GM19397 (cell line): Measurements from ENCODE around the gene KDM2B.
"Not testable (repeated sequence)": the region's sequence is repeated elsewhere in the genome, so short reads cannot be mapped to it uniquely, and the experiment has no call there.

Experiments used
- ATAC-seq: cut with Tn5 transposase; IDR thresholded peaks from one replicate; pipeline ENCODE4 v1.9.1; 2021; ENCODE audit warnings: mild to moderate bottlenecking, moderate library complexity; ENCODE audit not compliant: unreplicated experiment

KDM2B gene

GRCh38 chr12:121507984-121508383, 72.8 kb downstream of the KDM2B start:
- no peak for ATAC-seq

- ATAC-seq: no peak
Observed at GRCh38 chr12:121507245-121507644, 73.6 kb downstream of the KDM2B start.

GRCh38 chr12:121505513-121505912, 75.3 kb downstream of the KDM2B start:
- no peak for ATAC-seq

GRCh38 chr12:121504505-121504904, 76.3 kb downstream of the KDM2B start:
- no peak for ATAC-seq

- ATAC-seq: no peak
Observed at GRCh38 chr12:121503395-121503794, 77.4 kb downstream of the KDM2B start.

GRCh38 chr12:121501946-121502345, 78.9 kb downstream of the KDM2B start:
- no peak for ATAC-seq

- ATAC-seq: no peak
Observed at GRCh38 chr12:121499929-121500793, 80.7 kb downstream of the KDM2B start.

GRCh38 chr12:121495746-121496145, 85.1 kb downstream of the KDM2B start:
- ATAC-seq: no peak

- ATAC-seq: no peak
Observed at GRCh38 chr12:121494093-121494787, 86.6 kb downstream of the KDM2B start.

GRCh38 chr12:121490401-121491281, 90.2 kb downstream of the KDM2B start:
- ATAC-seq: no peak

- ATAC-seq: no peak
Observed at GRCh38 chr12:121489874-121490273, 90.9 kb downstream of the KDM2B start.

GRCh38 chr12:121484967-121485366, 95.9 kb downstream of the KDM2B start:
- no peak for ATAC-seq

GRCh38 chr12:121484564-121484963, 96.3 kb downstream of the KDM2B start:
- ATAC-seq: not testable (repeated sequence)

GRCh38 chr12:121483949-121484348, 96.9 kb downstream of the KDM2B start:
- no peak for ATAC-seq

GRCh38 chr12:121476477-121476876, 104.3 kb downstream of the KDM2B start:
- ATAC-seq: no peak

GRCh38 chr12:121475279-121475678, 105.5 kb downstream of the KDM2B start:
- ATAC-seq: no peak

- ATAC-seq: no peak
Observed at GRCh38 chr12:121472150-121472905, 108.5 kb downstream of the KDM2B start.

- no peak for ATAC-seq
Observed at GRCh38 chr12:121470751-121471150, 110.1 kb downstream of the KDM2B start.

- no peak for ATAC-seq
Observed at GRCh38 chr12:121468499-121468801, 112.4 kb downstream of the KDM2B start.

- no peak for ATAC-seq
Observed at GRCh38 chr12:121467638-121468498, 113.0 kb downstream of the KDM2B start.
